ENCODE measurements around the gene TMEM129.

DNA sequence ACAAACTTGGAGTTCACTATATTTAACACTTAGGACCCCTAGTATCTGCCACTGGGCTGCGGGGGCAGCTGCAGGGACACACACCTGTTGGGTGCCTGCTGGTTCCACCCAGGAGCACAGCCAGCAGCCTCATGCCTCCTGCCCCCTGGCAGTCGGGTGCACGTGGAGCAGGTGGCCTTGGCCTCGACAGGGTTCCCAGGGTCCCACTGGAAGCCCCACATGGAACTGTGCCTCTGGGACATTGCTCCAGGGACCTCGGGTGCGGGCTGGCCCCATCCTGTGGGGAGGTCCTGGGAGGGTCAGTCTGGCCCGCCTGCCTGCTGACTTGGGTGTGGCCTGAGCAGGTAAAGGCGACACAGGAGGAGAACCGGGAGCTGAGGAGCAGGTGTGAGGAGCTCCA is 18.2 kb upstream of the TMEM129 start:
- TF ChIP-seq CTCF (IDR thresholded peaks at IDR 0.05; ENCODE audit: low read length) (no peak), EZH2 (IDR thresholded peaks at IDR 0.05; ENCODE audit: borderline replicate concordance, low read length) (no peak)

Data from OCI-LY1 (cell line).